ENCODE measurements around the gene DAPK2. TPM values are rescaled to one million over a fixed set of nuclear protein-coding genes. Genes with fewer than 3 reads are reported as not detected.

DAPK2 gene
- total RNA-seq, 4 donors from 2014 or later: 12.0 to 49.8 (median 25.6) TPM

GRCh38 chr15:63872759-63873510 is 173.3 kb downstream of the DAPK2 start:
- DNase-seq (ENCODE audit: low spot score): no peak
- TF ChIP-seq CTCF (IDR thresholded peaks at IDR 0.05): no peak
- ATAC-seq (ENCODE audit: low FRiP score): no peak

GRCh38 chr15:63870487-63871209 is 175.6 kb downstream of the DAPK2 start:
- no peak for ATAC-seq (ENCODE audit: low FRiP score)
- no peak for TF ChIP-seq CTCF (IDR thresholded peaks at IDR 0.05)
- no peak for DNase-seq (ENCODE audit: low spot score)

GRCh38 chr15:63870043-63870394 is 176.3 kb downstream of the DAPK2 start:
- DNase-seq (ENCODE audit: low spot score): no peak
- TF ChIP-seq CTCF (IDR thresholded peaks at IDR 0.05): no peak
- ATAC-seq (ENCODE audit: low FRiP score): no peak

- DNase-seq (ENCODE audit: low spot score): no peak
- TF ChIP-seq CTCF (IDR thresholded peaks at IDR 0.05): no peak
- ATAC-seq (ENCODE audit: low FRiP score): no peak
Measured at GRCh38 chr15:63869371-63870042, 176.8 kb downstream of the DAPK2 start.

- TF ChIP-seq CTCF (IDR thresholded peaks at IDR 0.05): no peak
- DNase-seq (ENCODE audit: low spot score) (no peak), ATAC-seq (ENCODE audit: low FRiP score) (no peak)
Measured at GRCh38 chr15:63864186-63864585, 182.1 kb downstream of the DAPK2 start.

GRCh38 chr15:63861946-63862517 is 184.3 kb downstream of the DAPK2 start:
- ATAC-seq (ENCODE audit: low FRiP score) (no peak), DNase-seq (ENCODE audit: low spot score) (no peak)
- no peak for TF ChIP-seq CTCF (IDR thresholded peaks at IDR 0.05)
